Left renal cortex interstitium (tissue), 4 donors: Measurements from ENCODE around the gene RAD1. TPM values are rescaled to one million over a fixed set of nuclear protein-coding genes. Genes with fewer than 3 reads are reported as not detected.
"Not testable (repeated sequence)": the region's sequence is repeated elsewhere in the genome, so short reads cannot be mapped to it uniquely, and the experiment has no call there.

Experiments
- DNase-seq, 4 donors: peaks; one replicate each; pipeline ENCODE4 v3.0.0-alpha.2; 2013; ENCODE audit warnings: low read depth in 4 of 4, low spot score in 2 of 4, missing footprints in 1 of 4
- polyA plus RNA-seq, 4 donors: library from polyadenylated mRNA; unstranded; fragments of 120-200 nt; gene quantifications; one replicate each; pipeline ENCODE4 v1.2.1, GENCODE V29; 2013; ENCODE audit not compliant: insufficient read length in 4 of 4

RAD1 gene
- polyA plus RNA-seq = 10 to 100 TPM; 33.1 to 39.0 (median 34.4) TPM

GRCh38 chr5:34915139-34915855 is at the start of gene RAD1, which contains the start of gene BRIX1:
Gene RAD1 (minus strand): TSS chr5:34915504. CDS start chr5:34914892, 612 bp downstream.
Gene BRIX1 (plus strand): TSS chr5:34915711. CDS start chr5:34915739, 28 bp downstream.
- DNase-seq = peak in 3 of 4 donors; percentile 91 to 95 (median 95)

GRCh38 chr5:34959323-34959722 is 44.0 kb upstream of the RAD1 start:
- no peak for DNase-seq

GRCh38 chr5:34957857-34958690 is 42.8 kb upstream of the RAD1 start:
- peak in 1 of 4 donors; percentile 27 for DNase-seq

- no peak for DNase-seq
These were observed 42.0 kb upstream of the RAD1 start for GRCh38 chr5:34957321-34957720.

GRCh38 chr5:34944460-34945047 is 29.2 kb upstream of the RAD1 start:
- no peak for DNase-seq

GRCh38 chr5:34944044-34944443 is 28.7 kb upstream of the RAD1 start:
- no peak for DNase-seq

GRCh38 chr5:34941936-34942335 is 26.6 kb upstream of the RAD1 start:
- DNase-seq = no peak

- no peak for DNase-seq
These were observed 17.6 kb upstream of the RAD1 start for GRCh38 chr5:34932947-34933346.

GRCh38 chr5:34930870-34931269 is 15.6 kb upstream of the RAD1 start:
- DNase-seq = no peak

GRCh38 chr5:34930462-34930844 is 15.1 kb upstream of the RAD1 start:
- DNase-seq = peak in 1 of 4 donors; percentile 17

GRCh38 chr5:34929720-34930461 is 14.6 kb upstream of the RAD1 start:
- DNase-seq = peak in 3 of 4 donors; percentile 59 to 75 (median 67)

- DNase-seq = peak; percentile 75 to 94 (median 88)
These were observed 13.9 kb upstream of the RAD1 start, which contains the start of gene DNAJC21 for GRCh38 chr5:34929134-34929719. Gene DNAJC21 (plus strand): TSS chr5:34929559. CDS start chr5:34929820, 261 bp downstream.

GRCh38 chr5:34928267-34928666 is 13.0 kb upstream of the RAD1 start:
- DNase-seq = no peak

GRCh38 chr5:34927785-34928184 is 12.5 kb upstream of the RAD1 start:
- no peak for DNase-seq

- DNase-seq = no peak
These were observed 11.1 kb upstream of the RAD1 start for GRCh38 chr5:34926318-34926888.

- DNase-seq = no peak
These were observed 9.1 kb upstream of the RAD1 start for GRCh38 chr5:34924462-34924765.

- DNase-seq = no peak
These were observed 8.6 kb upstream of the RAD1 start for GRCh38 chr5:34923694-34924461.

GRCh38 chr5:34923256-34923655 is 8.0 kb upstream of the RAD1 start:
- not testable (repeated sequence) for DNase-seq

GRCh38 chr5:34919077-34919476 is 3.8 kb upstream of the RAD1 start:
- DNase-seq = no peak
